ENCODE data around the gene CHMP4A.

The CHMP4A gene

DNA sequence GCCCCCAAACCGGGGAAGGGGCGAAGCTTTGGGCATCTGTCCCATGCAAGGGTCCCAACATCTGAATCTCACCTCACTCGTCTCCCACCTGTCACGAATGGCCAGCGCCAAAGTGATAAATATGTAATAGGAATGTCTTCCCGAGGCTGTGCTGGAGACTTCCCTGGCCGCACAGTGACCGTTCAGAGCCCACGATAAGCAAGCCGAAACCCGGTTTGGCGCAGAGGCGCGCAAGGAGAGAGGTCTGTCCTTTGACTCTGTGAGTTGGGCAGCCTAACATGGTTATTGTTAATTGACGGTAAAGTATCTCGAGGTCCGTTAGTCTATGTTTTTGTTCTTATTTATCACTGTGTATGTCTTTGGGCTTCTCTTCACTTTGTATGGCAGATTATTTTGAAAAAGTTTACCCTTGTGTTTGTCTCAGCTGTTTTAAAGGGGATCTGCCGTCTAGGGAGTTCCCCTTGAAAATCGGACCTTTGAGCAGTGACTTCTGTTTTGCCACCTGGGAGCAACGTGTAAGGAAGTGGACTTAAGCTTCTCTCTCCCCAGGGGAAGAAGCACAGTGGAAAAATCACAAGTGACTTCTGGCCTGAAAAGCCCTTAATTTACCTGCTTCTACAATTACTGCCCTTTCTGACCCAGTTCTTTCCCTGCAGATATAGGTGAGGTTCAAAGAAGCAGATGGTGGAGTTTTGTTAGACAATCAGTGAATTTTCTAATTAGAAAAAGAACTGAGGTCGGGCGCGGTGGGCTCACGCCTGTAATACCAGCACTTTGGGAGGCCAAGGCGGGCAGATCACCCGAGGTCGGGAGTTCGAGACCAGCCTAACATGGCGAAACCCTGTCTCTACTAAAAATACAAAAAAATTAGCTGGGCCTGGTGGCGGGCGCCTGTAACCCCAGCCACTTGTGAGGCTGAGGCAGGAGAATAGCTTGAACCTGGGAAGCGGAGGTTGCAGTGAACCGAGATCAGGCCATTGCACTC, 16.9 kb downstream of the CHMP4A start:
- Histone ChIP-seq H3K9me3 (ENCODE audit: severe bottlenecking) (no peaks in the 10 kb centered on the region), H3K4me1 (ENCODE audit: insufficient read depth, poor library complexity, severe bottlenecking) (peaks cover 9% of the 10 kb centered on the region), H3K36me3 (ENCODE audit: low read depth) (peaks cover 38% of the 10 kb centered on the region), H3K27ac (ENCODE audit: poor library complexity, severe bottlenecking) (peak overlapping the region; percentile 76), H3K27me3 (ENCODE audit: insufficient read depth, poor library complexity, severe bottlenecking) (no peaks in the 10 kb centered on the region), H3K4me3 (ENCODE audit: severe bottlenecking) (peak overlapping the region; percentile 92)
- peak; percentile 40 for ATAC-seq (ENCODE audit: low read depth)
- TF ChIP-seq, protein P1, sequence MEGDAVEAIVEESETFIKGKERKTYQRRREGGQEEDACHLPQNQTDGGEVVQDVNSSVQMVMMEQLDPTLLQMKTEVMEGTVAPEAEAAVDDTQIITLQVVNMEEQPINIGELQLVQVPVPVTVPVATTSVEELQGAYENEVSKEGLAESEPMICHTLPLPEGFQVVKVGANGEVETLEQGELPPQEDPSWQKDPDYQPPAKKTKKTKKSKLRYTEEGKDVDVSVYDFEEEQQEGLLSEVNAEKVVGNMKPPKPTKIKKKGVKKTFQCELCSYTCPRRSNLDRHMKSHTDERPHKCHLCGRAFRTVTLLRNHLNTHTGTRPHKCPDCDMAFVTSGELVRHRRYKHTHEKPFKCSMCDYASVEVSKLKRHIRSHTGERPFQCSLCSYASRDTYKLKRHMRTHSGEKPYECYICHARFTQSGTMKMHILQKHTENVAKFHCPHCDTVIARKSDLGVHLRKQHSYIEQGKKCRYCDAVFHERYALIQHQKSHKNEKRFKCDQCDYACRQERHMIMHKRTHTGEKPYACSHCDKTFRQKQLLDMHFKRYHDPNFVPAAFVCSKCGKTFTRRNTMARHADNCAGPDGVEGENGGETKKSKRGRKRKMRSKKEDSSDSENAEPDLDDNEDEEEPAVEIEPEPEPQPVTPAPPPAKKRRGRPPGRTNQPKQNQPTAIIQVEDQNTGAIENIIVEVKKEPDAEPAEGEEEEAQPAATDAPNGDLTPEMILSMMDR (IDR thresholded peaks at IDR 0.05; ENCODE audit: poor library complexity, severe bottlenecking): no peak
- no peak for DNase-seq (ENCODE audit: low spot score)

DNA sequence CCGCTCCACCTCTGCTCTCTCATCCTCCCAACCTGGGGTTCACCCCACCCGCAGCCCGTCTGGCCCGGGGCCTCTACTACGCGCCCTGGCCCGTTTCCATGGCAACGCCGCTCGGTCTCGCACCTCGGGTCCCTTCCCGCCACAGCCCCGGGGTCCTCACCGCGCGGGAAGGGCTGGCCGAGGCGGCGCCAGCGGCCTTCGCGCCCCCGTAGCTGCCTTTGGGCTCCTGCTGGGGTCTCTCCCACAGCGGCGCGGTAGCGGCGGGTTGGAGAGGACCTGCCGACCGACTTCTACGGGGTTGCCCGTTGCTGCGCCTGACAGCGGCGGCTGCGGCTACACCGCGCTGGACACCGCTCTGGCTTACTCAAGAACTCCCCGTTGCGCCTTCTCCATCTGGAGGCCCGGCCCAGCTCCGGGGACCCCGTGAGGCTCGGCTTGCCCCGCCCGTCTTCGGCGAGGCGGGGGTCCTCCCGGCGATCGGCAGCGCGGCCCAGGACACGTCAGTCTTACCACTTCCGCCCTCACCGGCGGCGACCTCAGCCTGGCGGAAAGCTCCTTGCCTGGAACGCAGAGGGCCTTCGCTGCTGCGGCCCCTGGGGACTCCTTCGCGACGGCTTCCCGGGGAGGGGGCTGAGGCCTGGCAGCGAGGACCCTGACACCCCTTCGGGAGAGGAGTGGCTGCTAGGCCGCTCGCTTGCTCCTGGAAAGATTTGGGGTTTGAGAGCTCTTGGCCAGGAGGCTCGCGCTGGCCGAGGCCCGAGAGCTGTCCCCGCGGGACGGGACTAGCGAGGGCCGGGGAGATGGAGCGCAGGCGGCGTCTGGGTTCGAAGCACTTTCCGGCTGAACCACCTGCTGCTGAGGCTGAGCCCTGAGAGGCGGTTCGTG, 17.9 kb downstream of the CHMP4A start, which contains the start of gene TM9SF1:
Gene TM9SF1 (minus strand): TSS at position 256 of the 885 bp plus-strand sequence. CDS start 422 bp downstream, outside the sequence.
- DNase-seq (ENCODE audit: low spot score) (peak; percentile 90), ATAC-seq (ENCODE audit: low read depth) (peak; percentile 89)
- Histone ChIP-seq H3K9me3 (ENCODE audit: severe bottlenecking) (no peaks in the 10 kb centered on the region), H3K4me3 (ENCODE audit: severe bottlenecking) (peak within 1 kb of the TSS; percentile 92), H3K27me3 (ENCODE audit: insufficient read depth, poor library complexity, severe bottlenecking) (no peaks in the 10 kb centered on the region), H3K27ac (ENCODE audit: poor library complexity, severe bottlenecking) (peak within 1 kb of the TSS; percentile 76), H3K4me1 (ENCODE audit: insufficient read depth, poor library complexity, severe bottlenecking) (peaks cover 9% of the 10 kb centered on the region), H3K36me3 (ENCODE audit: low read depth) (peaks cover 34% of the 10 kb centered on the region)
- TF ChIP-seq, protein P1 (IDR thresholded peaks at IDR 0.05; ENCODE audit: poor library complexity, severe bottlenecking): no peak

DNA sequence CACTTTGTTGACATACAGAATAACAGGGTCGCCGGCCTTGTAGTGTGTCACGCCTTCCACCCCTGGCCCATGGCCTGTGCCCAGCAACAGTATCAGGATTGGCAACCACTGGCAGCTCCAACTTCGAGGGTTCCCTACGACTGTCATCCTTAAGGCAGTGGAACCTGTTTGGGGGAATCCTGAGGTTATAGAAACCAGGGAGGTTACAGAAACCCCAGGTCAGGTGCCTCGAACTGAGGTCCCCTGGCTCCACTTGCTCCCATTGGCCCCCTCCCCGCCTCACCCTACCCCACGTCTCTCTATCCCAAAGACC, 18.5 kb downstream of the CHMP4A start:
- peaks cover 9% of the 10 kb centered on the region for H3K4me1 ChIP-seq (ENCODE audit: insufficient read depth, poor library complexity, severe bottlenecking)
- no peak; the same call in 2 of the 3 replicates for ATAC-seq (ENCODE audit: low read depth)
- DNase-seq (ENCODE audit: low spot score): no peak

DNA sequence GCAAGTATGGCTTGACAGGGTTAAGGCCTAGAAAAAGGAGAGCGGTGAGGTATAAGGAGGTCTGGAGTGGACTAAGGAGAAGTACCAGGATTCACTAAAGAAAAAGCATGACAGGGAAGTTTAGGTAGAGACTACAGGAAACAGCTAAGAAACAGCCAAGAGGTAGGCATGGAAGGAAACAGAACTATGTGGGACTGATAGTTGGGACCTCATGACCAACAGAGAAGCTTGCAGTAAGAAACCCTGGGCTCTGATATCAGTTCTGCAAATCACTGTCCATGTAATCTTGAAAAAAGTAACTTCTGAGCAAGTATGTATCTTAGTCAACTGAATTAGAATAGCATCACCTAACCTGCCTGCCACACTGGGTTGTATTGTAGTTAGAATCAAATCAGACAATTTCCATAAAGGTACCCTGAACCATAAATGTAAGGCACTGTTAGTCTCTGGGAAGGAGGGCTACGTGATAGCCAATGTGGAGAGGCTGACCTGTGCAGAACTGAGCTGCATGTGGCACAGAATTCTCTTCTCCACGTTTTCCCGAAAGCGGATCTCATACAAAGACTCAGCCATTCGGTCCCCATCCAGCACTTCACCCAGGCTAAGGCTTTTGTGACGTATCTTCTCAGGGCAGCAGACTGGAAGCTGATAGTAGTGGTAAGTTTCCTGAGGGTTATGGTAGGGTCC, 19.0 kb downstream of the CHMP4A start:
- peaks cover 9% of the 10 kb centered on the region for H3K4me1 ChIP-seq (ENCODE audit: insufficient read depth, poor library complexity, severe bottlenecking)
- DNase-seq (ENCODE audit: low spot score): no peak
- H3K4me3 ChIP-seq (ENCODE audit: severe bottlenecking): peak overlapping the region; percentile 92
- H3K9me3 ChIP-seq (ENCODE audit: severe bottlenecking): no peaks in the 10 kb centered on the region
- H3K27me3 ChIP-seq (ENCODE audit: insufficient read depth, poor library complexity, severe bottlenecking): no peaks in the 10 kb centered on the region
- peak overlapping the region; percentile 76 for H3K27ac ChIP-seq (ENCODE audit: poor library complexity, severe bottlenecking)
- peaks cover 32% of the 10 kb centered on the region for H3K36me3 ChIP-seq (ENCODE audit: low read depth)
- ATAC-seq (ENCODE audit: low read depth): no peak
- TF ChIP-seq, protein P1 (IDR thresholded peaks at IDR 0.05; ENCODE audit: poor library complexity, severe bottlenecking): no peak

More for the DNA sequence above, 18.5 kb downstream of the CHMP4A start:
- Histone ChIP-seq H3K36me3 (ENCODE audit: low read depth) (peaks cover 33% of the 10 kb centered on the region), H3K27ac (ENCODE audit: poor library complexity, severe bottlenecking) (peak overlapping the region; percentile 76), H3K9me3 (ENCODE audit: severe bottlenecking) (no peaks in the 10 kb centered on the region), H3K4me3 (ENCODE audit: severe bottlenecking) (peak overlapping the region; percentile 92), H3K27me3 (ENCODE audit: insufficient read depth, poor library complexity, severe bottlenecking) (no peaks in the 10 kb centered on the region)
- TF ChIP-seq, protein P1 (IDR thresholded peaks at IDR 0.05; ENCODE audit: poor library complexity, severe bottlenecking): no peak
